Sigmoid colon (tissue), 7 donors: ENCODE measurements around the gene C1orf210. TPM values are rescaled to one million over a fixed set of nuclear protein-coding genes. Genes with fewer than 3 reads are reported as not detected.

Experiments
- DNase-seq: peaks from one replicate; pipeline ENCODE4 v3.0.0-alpha.2; 2019
- H3K27ac ChIP-seq, 4 donors: fragments of 200-600 bp; sonication (generic); one replicate each; pipeline ENCODE4 v1.5.1; 2016 to 2019; ENCODE audit warnings: mild to moderate bottlenecking in 1 of 4
- H3K27me3 ChIP-seq, 3 donors: fragments of 200-600 bp; sonication (generic); one replicate each; pipeline ENCODE4 v1.5.1; 2019; ENCODE audit warnings: mild to moderate bottlenecking in 1 of 3
- H3K36me3 ChIP-seq, 4 donors: fragments of 200-600 bp; sonication (generic); one replicate each; pipeline ENCODE4 v1.5.1; 2016 to 2019
- H3K4me1 ChIP-seq, 4 donors: fragments of 200-600 bp; sonication (generic); one replicate each; pipeline ENCODE4 v1.5.1; 2017 to 2019
- H3K4me3 ChIP-seq, 4 donors: fragments of 200-600 bp; sonication (generic); one replicate each; pipeline ENCODE4 v1.5.1; 2017 to 2019; ENCODE audit warnings: mild to moderate bottlenecking in 2 of 4, moderate library complexity in 1 of 4
- H3K9me3 ChIP-seq, 4 donors: fragments of 200-600 bp in 3 of 4; sonication (generic) in 3 of 4; one replicate each; pipeline versions ENCODE4 v1.5.1 to v1.6.1; 2013 to 2019
- CTCF ChIP-seq, 4 experiments: fragments of 450-650 bp in 3 of 4; fragments of 200-600 bp in 1 of 4; IDR thresholded peaks; one replicate each; pipeline ENCODE4 v1.5.1; 2016 to 2019; ENCODE audit warnings: antibody characterized with exemption in 4 of 4, mild to moderate bottlenecking in 3 of 4, moderate library complexity in 2 of 4
- EP300 ChIP-seq, 4 donors: sonication (generic); formaldehyde crosslinking; IDR thresholded peaks; one replicate each; pipeline ENCODE4 v1.6.1; 2017; ENCODE audit warnings: antibody characterized with exemption in 4 of 4
- POLR2A ChIP-seq, 2 donors: fragments of 450-650 bp; IDR thresholded peaks; one replicate each; pipeline ENCODE4 v1.6.1; 2016; ENCODE audit warnings: antibody characterized with exemption in 2 of 2, mild to moderate bottlenecking in 2 of 2, moderate library complexity in 2 of 2
- POLR2AphosphoS5 ChIP-seq, 4 donors: sonication (generic); formaldehyde crosslinking; IDR thresholded peaks; one replicate each; pipeline ENCODE4 v1.6.1; 2017; ENCODE audit warnings: antibody characterized with exemption in 4 of 4
- WGBS, 2 donors: extraction: QIAGEN DNeasy Blood & Tissue Kit; methylation state at CpG; one replicate each; pipeline ENCODE4 v1.1.7; 2013; 5-methylcytosine and 5-hydroxymethylcytosine counted together
- intact Hi-C: fragments of 100-400 bp; cut with DNase I; formaldehyde crosslinking; loops from one replicate; pipeline ENCODE4 v1.15.1; 2023
- polyA plus RNA-seq, 3 donors: library from polyadenylated mRNA; stranded (reverse); fragments of 200-250 nt; gene quantifications; one replicate each; pipeline ENCODE4 v1.2.3, GENCODE V29; 2013
- total RNA-seq, 4 donors: library from RNA; depleted of rRNA; stranded (reverse); fragments of >200 nt; gene quantifications; one replicate each; pipeline ENCODE4 v1.1.0, GENCODE V29; 2016
- donor health status: healthy with polysubstance abuse.
- donor health status: Bipolar disorder and iron deficiency.
- donor health status: healthy.

Gene C1orf210
- total and polyA plus RNA-seq, 7 donors, result 2.1 to 68.5 (median 54.4) TPM; not detected in 3

DNA sequence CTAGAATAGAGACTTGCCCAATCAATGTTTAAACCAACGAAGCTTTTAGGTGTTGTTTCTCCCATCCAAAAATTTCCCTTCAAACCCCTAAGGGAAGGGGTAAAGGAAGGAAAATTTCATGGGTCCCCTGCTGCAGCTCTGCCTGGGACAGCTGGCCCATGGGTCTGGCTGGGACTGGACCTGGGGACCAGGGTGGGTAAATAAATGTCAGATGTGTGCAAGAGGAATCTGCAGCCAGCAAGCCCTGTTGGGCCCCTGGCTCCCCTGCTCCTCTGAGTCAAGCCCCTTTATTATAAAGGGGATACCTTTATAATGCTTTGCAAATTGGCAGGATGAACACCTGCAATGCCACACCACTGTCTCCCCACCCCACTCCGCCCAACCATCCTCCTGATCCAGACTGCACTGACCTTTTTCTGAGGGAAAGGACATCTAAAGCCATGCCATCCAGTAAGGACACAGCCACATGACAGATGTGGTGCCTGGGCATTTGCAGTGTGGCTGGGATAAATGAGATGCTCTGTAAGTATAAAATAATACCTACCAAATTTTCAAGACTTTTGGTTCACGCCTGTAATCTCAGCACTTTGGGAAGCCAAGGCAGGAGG is 17.5 kb downstream of the C1orf210 start:
- 66 to 85% methylated on average over 3 of the region's 3 CpGs for WGBS, 2 donors
- Histone ChIP-seq H3K4me3 (no peak overlapping the region), H3K4me1 (peaks cover 0 to 8% (median 0%) of the 10 kb centered on the region in 4 donors), H3K36me3 (no peaks in the 10 kb centered on the region), H3K27ac (no peak overlapping the region), H3K9me3 (no peaks in the 10 kb centered on the region), H3K27me3 (peaks cover 6 to 37% (median 20%) of the 10 kb centered on the region in 3 donors)
- intact Hi-C loops, result no loop called here
- TF ChIP-seq POLR2AphosphoS5 (IDR thresholded peaks at IDR 0.05) (no peak), EP300 (IDR thresholded peaks at IDR 0.05) (no peak), POLR2A (IDR thresholded peaks at IDR 0.05) (no peak), CTCF (IDR thresholded peaks at IDR 0.05) (no peak)
- DNase-seq, result no peak

GRCh38 chr1:43267291-43267805 is 18.0 kb downstream of the C1orf210 start:
- intact Hi-C loops, result no loop called here
- H3K4me3 ChIP-seq, result no peak overlapping the region
- H3K27me3 ChIP-seq, result peaks cover 6 to 31% (median 20%) of the 10 kb centered on the region in 3 donors
- TF ChIP-seq CTCF (IDR thresholded peaks at IDR 0.05), result no peak
- no peak for TF ChIP-seq EP300 (IDR thresholded peaks at IDR 0.05)
- no peak for TF ChIP-seq POLR2AphosphoS5 (IDR thresholded peaks at IDR 0.05)
- no peak for TF ChIP-seq POLR2A (IDR thresholded peaks at IDR 0.05)
- DNase-seq, result no peak
- WGBS, 2 donors, result 49 to 87% methylated on average over 9 of the region's 9 CpGs
- no peaks in the 10 kb centered on the region for H3K36me3 ChIP-seq
- H3K9me3 ChIP-seq, result no peaks in the 10 kb centered on the region
- no peak overlapping the region for H3K27ac ChIP-seq
- H3K4me1 ChIP-seq, result peaks cover 0 to 8% (median 0%) of the 10 kb centered on the region in 4 donors

- Histone ChIP-seq H3K9me3 (no peaks in the 10 kb centered on the region), H3K27ac (no peak overlapping the region), H3K4me1 (peaks cover 0 to 8% (median 0%) of the 10 kb centered on the region in 4 donors), H3K4me3 (no peak overlapping the region), H3K27me3 (peaks cover 6 to 26% (median 16%) of the 10 kb centered on the region in 3 donors), H3K36me3 (no peaks in the 10 kb centered on the region)
- TF ChIP-seq EP300 (IDR thresholded peaks at IDR 0.05), result no peak
- no peak for TF ChIP-seq CTCF (IDR thresholded peaks at IDR 0.05)
- TF ChIP-seq POLR2A (IDR thresholded peaks at IDR 0.05), result no peak
- no peak for TF ChIP-seq POLR2AphosphoS5 (IDR thresholded peaks at IDR 0.05)
- 99 to 100% methylated on average over 1 of the region's 1 CpG for WGBS, 2 donors
- intact Hi-C loops, result no loop called here
- no peak for DNase-seq
Measured at GRCh38 chr1:43266881-43267280, 18.5 kb downstream of the C1orf210 start.

DNA sequence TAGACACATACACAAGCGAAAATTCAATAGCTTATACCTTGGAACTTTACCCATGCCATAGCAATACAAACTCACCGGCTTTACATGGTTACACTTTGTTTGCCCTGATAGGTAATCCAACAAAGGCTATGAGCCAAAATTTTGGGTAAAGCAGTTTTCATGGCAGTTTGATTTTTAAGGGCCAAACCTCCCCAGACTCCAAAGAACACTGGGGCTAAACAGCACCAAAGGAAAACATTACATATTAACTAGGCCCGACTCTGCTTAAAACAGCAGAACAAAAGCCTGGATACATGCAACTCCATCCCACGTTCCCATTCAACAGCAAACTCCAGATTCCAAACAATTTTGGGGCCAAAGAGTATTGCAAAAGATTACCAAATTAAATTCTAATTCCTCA is 19.9 kb downstream of the C1orf210 start:
- 37 to 68% methylated on average over 4 of the region's 4 CpGs for WGBS, 2 donors

More for the DNA sequence above, 19.9 kb downstream of the C1orf210 start:
- Histone ChIP-seq H3K9me3 (no peaks in the 10 kb centered on the region), H3K27me3 (peaks cover 2 to 12% (median 2%) of the 10 kb centered on the region in 3 donors), H3K4me1 (peaks cover 0 to 3% (median 0%) of the 10 kb centered on the region in 4 donors), H3K27ac (no peak overlapping the region), H3K4me3 (no peak overlapping the region), H3K36me3 (no peaks in the 10 kb centered on the region)
- TF ChIP-seq CTCF (IDR thresholded peaks at IDR 0.05) (no peak), EP300 (IDR thresholded peaks at IDR 0.05) (no peak), POLR2AphosphoS5 (IDR thresholded peaks at IDR 0.05) (no peak), POLR2A (IDR thresholded peaks at IDR 0.05) (no peak)
- DNase-seq, result no peak
- intact Hi-C loops, result no loop called here
